PC-3 (cell line): ENCODE results near the gene ENPP3. TPM values are rescaled to one million over a fixed set of nuclear protein-coding genes. Genes with fewer than 3 reads are reported as not detected.

Experiments
- ATAC-seq: fragments of 200-7000 bp; cut with Tn5 transposase; 2 replicates; pipeline ENCODE4 v1.9.1; 2020; ENCODE audit warnings: mild to moderate bottlenecking, moderate library complexity
- BruUV-seq: library from RNA; stranded (reverse); fragments of 400-500 nt; replicated peaks from 2 replicates; lab custom pipeline; 2021; lab: Mats Ljungman, UMichigan
- CTCF ChIA-PET: fragments of 300-600 bp; sonication (Branson Sonifier 250); formaldehyde crosslinking; loops from one replicate; lab custom pipeline; 2022; ENCODE audit warnings: antibody characterized with exemption; lab: Charles Lee
- POLR2A ChIA-PET: fragments of 300-600 bp; sonication (Branson Sonifier 250); formaldehyde crosslinking; loops from one replicate; lab custom pipeline; 2022; ENCODE audit warnings: antibody characterized with exemption; ENCODE audit not compliant: unreplicated experiment; lab: Charles Lee
- DNase-seq: peaks from one replicate; pipeline ENCODE4 v3.0.0-alpha.2; 2015
- H2AFZ ChIP-seq: fragments of 300-600 bp; sonication (generic); 2 replicates; pipeline ENCODE4 v1.6.0; 2016; ENCODE audit warnings: antibody characterized with exemption, low read length
- H3F3A ChIP-seq: fragments of 300-600 bp; sonication (generic); one replicate; pipeline ENCODE4 v1.6.0; 2017; ENCODE audit warnings: antibody characterized with exemption, low read length, control low read depth, mild to moderate bottlenecking; ENCODE audit not compliant: unreplicated experiment
- H3K27ac ChIP-seq: fragments of 300-600 bp; sonication (generic); 2 replicates; pipeline ENCODE4 v1.5.1; 2016; ENCODE audit warnings: mild to moderate bottlenecking, low read length
- H3K27me3 ChIP-seq: fragments of 300-600 bp; sonication (generic); 2 replicates; pipeline ENCODE4 v1.6.1; 2016; ENCODE audit warnings: low read length, mixed read lengths
- H3K36me3 ChIP-seq: fragments of 300-600 bp; sonication (generic); 2 replicates; pipeline ENCODE4 v1.6.1; 2016; ENCODE audit warnings: low read depth, mixed run types, low read length, mixed read lengths
- H3K4me1 ChIP-seq: fragments of 300-600 bp; sonication (generic); 2 replicates; pipeline ENCODE4 v1.5.1; 2016; ENCODE audit warnings: low read length; ENCODE audit not compliant: insufficient read depth
- H3K4me2 ChIP-seq: fragments of 300-600 bp; sonication (generic); 2 replicates; pipeline ENCODE4 v1.6.0; 2016; ENCODE audit warnings: low read length
- H3K4me3 ChIP-seq: fragments of 300-600 bp; sonication (generic); 2 replicates; pipeline ENCODE4 v1.5.1; 2016; ENCODE audit warnings: mild to moderate bottlenecking, low read length, mixed read lengths
- H3K79me2 ChIP-seq: fragments of 300-600 bp; sonication (generic); 2 replicates; pipeline ENCODE4 v1.6.1; 2017; ENCODE audit warnings: low read length, mixed read lengths
- H3K9ac ChIP-seq: fragments of 300-600 bp; sonication (generic); 2 replicates; pipeline ENCODE4 v1.6.0; 2016; ENCODE audit warnings: mild to moderate bottlenecking, low read length
- H3K9me2 ChIP-seq: fragments of 300-600 bp; sonication (generic); replicated peaks from 2 replicates; pipeline ENCODE4 v1.6.1; 2016; ENCODE audit warnings: mixed run types, low read length, mixed read lengths
- H3K9me3 ChIP-seq: fragments of 300-600 bp; sonication (generic); 2 replicates; pipeline ENCODE4 v1.6.1; 2016; ENCODE audit warnings: low read length, mixed read lengths
- H4K20me1 ChIP-seq: fragments of 300-600 bp; sonication (generic); 2 replicates; pipeline ENCODE4 v1.6.1; 2016; ENCODE audit warnings: low read length, mixed read lengths
- CTCF ChIP-seq: fragments of 300-600 bp; sonication (generic); conservative IDR thresholded peaks from 2 replicates; pipeline ENCODE4 v1.5.1; 2017; ENCODE audit warnings: antibody characterized with exemption, low read depth, mild to moderate bottlenecking, low read length
- EZH2 ChIP-seq: fragments of 300-600 bp; sonication (generic); IDR thresholded peaks from one replicate; pipeline ENCODE4 v1.6.1; 2017; ENCODE audit warnings: antibody characterized with exemption, mild to moderate bottlenecking, low read length; ENCODE audit not compliant: unreplicated experiment
- EZH2phosphoT487 ChIP-seq: fragments of 300-600 bp; sonication (generic); IDR thresholded peaks from 2 replicates; pipeline ENCODE4 v1.6.1; 2018; ENCODE audit warnings: mild to moderate bottlenecking, antibody characterized with exemption, low read length, borderline replicate concordance
- intact Hi-C: fragments of 100-400 bp; cut with micrococcal nuclease; formaldehyde crosslinking; loops from 2 replicates; pipeline ENCODE4 v1.9.0; 2023
- total RNA-seq: library from RNA; depleted of rRNA; stranded (reverse); fragments of >200 nt; gene quantifications from 2 replicates; pipeline ENCODE4 v1.2.3, GENCODE V29; 2014

The ENPP3 gene
- total RNA-seq, 1 experiment from 2014 or later = 0.18 TPM

- ChIA-PET POLR2A (no interaction called here), CTCF (no interaction called here)
- H3K27me3 ChIP-seq = no peaks in the 10 kb centered on the region
- H3K4me3 ChIP-seq = no peak overlapping the region
- no peaks in the 10 kb centered on the region for H4K20me1 ChIP-seq
- no peaks in the 10 kb centered on the region for H3K36me3 ChIP-seq
- no peak overlapping the region for H3K4me2 ChIP-seq
- no peak for DNase-seq
- no peaks in the 10 kb centered on the region for H3K79me2 ChIP-seq
- H3K9me2 ChIP-seq = no peaks in the 10 kb centered on the region
- BruUV-seq = no TSS peak
- intact Hi-C loops = no loop called here
- H3K9me3 ChIP-seq = no peaks in the 10 kb centered on the region
- no peak overlapping the region for H2AFZ ChIP-seq
- H3K27ac ChIP-seq = no peak overlapping the region
- H3F3A ChIP-seq = no peaks in the 10 kb centered on the region
- no peak for ATAC-seq
- TF ChIP-seq CTCF = no peak
- TF ChIP-seq EZH2 = no peak
- TF ChIP-seq EZH2phosphoT487 = no peak
- H3K4me1 ChIP-seq = no peaks in the 10 kb centered on the region
- no peak overlapping the region for H3K9ac ChIP-seq
These were observed 90.4 kb downstream of the ENPP3 start for GRCh38 chr6:131727467-131727866.

- H4K20me1 ChIP-seq = no peaks in the 10 kb centered on the region
- no peaks in the 10 kb centered on the region for H3K9me2 ChIP-seq
- POLR2A ChIA-PET = no interaction called here
- no peaks in the 10 kb centered on the region for H3K36me3 ChIP-seq
- no peak overlapping the region for H3K4me2 ChIP-seq
- CTCF ChIA-PET = no interaction called here
- no peak overlapping the region for H3K4me3 ChIP-seq
- intact Hi-C loops = no loop called here
- no peaks in the 10 kb centered on the region for H3K27me3 ChIP-seq
- H3K9ac ChIP-seq = no peak overlapping the region
- no TSS peak for BruUV-seq
- DNase-seq (no peak), ATAC-seq (no peak)
- no peak overlapping the region for H3K27ac ChIP-seq
- H3K9me3 ChIP-seq = no peaks in the 10 kb centered on the region
- H3K79me2 ChIP-seq = no peaks in the 10 kb centered on the region
- H3F3A ChIP-seq = no peaks in the 10 kb centered on the region
- no peak overlapping the region for H2AFZ ChIP-seq
- H3K4me1 ChIP-seq = no peaks in the 10 kb centered on the region
- no peak for TF ChIP-seq CTCF
- TF ChIP-seq EZH2phosphoT487 = no peak
- no peak for TF ChIP-seq EZH2
These were observed 90.8 kb downstream of the ENPP3 start for GRCh38 chr6:131727868-131728267.

GRCh38 chr6:131728296-131728939 lies 91.3 kb downstream of the ENPP3 start:
- POLR2A ChIA-PET = no interaction called here
- Histone ChIP-seq H3K9me3 (no peaks in the 10 kb centered on the region), H3K4me2 (no peak overlapping the region), H3K27ac (no peak overlapping the region), H3K4me1 (no peaks in the 10 kb centered on the region), H3K27me3 (no peaks in the 10 kb centered on the region), H2AFZ (no peak overlapping the region), H3K9ac (no peak overlapping the region), H3K79me2 (no peaks in the 10 kb centered on the region), H3F3A (no peaks in the 10 kb centered on the region), H3K9me2 (no peaks in the 10 kb centered on the region), H3K36me3 (no peaks in the 10 kb centered on the region), H4K20me1 (no peaks in the 10 kb centered on the region), H3K4me3 (no peak overlapping the region)
- no TSS peak for BruUV-seq
- no peak for ATAC-seq
- DNase-seq = no peak
- intact Hi-C loops = no loop called here
- CTCF ChIA-PET = no interaction called here
- no peak for TF ChIP-seq EZH2
- TF ChIP-seq CTCF = no peak
- no peak for TF ChIP-seq EZH2phosphoT487
